ENCODE data around the gene ZNRF3.

GRCh38 chr22:28951530-28951929 is 68.2 kb downstream of the ZNRF3 start:
- TF ChIP-seq CTCF (IDR thresholded peaks at IDR 0.05; ENCODE audit: low read depth, low read length) (no peak), EZH2phosphoT487 (IDR thresholded peaks at IDR 0.05; ENCODE audit: low read depth) (no peak)
